Mucosa of descending colon (tissue), 3 donors: ENCODE results near the gene IFI27L2. TPM values are rescaled to one million over a fixed set of nuclear protein-coding genes. Genes with fewer than 3 reads are reported as not detected.

Experiments
- ATAC-seq: fragments of 200-7000 bp; cut with Tn5 transposase; one replicate; pipeline ENCODE4 v1.9.1; 2020; ENCODE audit warnings: mild to moderate bottlenecking, moderate library complexity
- DNase-seq, 3 donors: peaks; one replicate each; pipeline ENCODE4 v3.0.0-alpha.2; 2020
- H3K36me3 ChIP-seq: fragments of 200-600 bp; one replicate; pipeline ENCODE4 v1.8.0; 2021; ENCODE audit warnings: low read depth, mild to moderate bottlenecking
- H3K4me1 ChIP-seq: fragments of 200-600 bp; one replicate; pipeline ENCODE4 v1.8.0; 2021; ENCODE audit warnings: low read depth, mild to moderate bottlenecking
- H3K4me3 ChIP-seq: fragments of 200-600 bp; one replicate; pipeline ENCODE4 v1.8.0; 2021; ENCODE audit warnings: mild to moderate bottlenecking
- H3K9me3 ChIP-seq: fragments of 200-600 bp; one replicate; pipeline ENCODE4 v1.8.0; 2021; ENCODE audit warnings: mild to moderate bottlenecking
- CTCF ChIP-seq: fragments of 200-600 bp; IDR thresholded peaks from one replicate; pipeline ENCODE4 v1.8.0; 2022; ENCODE audit warnings: antibody characterized with exemption, mild to moderate bottlenecking
- intact Hi-C, 2 donors: fragments of 100-400 bp; cut with DNase I in 1 of 2; cut with micrococcal nuclease in 1 of 2; formaldehyde crosslinking; loops; one replicate each; pipeline versions ENCODE4 v1.11.0 to v1.11.1; 2022; cut with DNase I, micrococcal nuclease
- total RNA-seq, 3 donors: library from RNA; stranded (reverse); fragmentation: NEBNext Ultra II Directional in 2 of 3; extraction: Animal tissue kit (Norgen Biotek cat#: 25700) in 2 of 3; gene quantifications; one replicate each; pipeline versions ENCODE4 v1.2.1 to v1.2.4, GENCODE V29; 2021 to 2023
- donor health status: DM: no; HTN: no; CAD: no; lungs with moderate emphysema.
- donor health status: DM: no; HTN: no; CAD: no.
- donor health status: DM: no; HTN: yes; CAD: no.

Gene IFI27L2
- total RNA-seq, 3 donors from 2014 or later: 22.4 to 25.5 (median 24.3) TPM

- intact Hi-C loops: no loop called here
- TF ChIP-seq CTCF: no peak
- DNase-seq (no peak), ATAC-seq (no peak)
- Histone ChIP-seq H3K4me1 (peaks cover 8% of the 10 kb centered on the region), H3K36me3 (no peaks in the 10 kb centered on the region), H3K4me3 (no peak overlapping the region), H3K9me3 (no peaks in the 10 kb centered on the region)
These were observed 40.7 kb upstream of the IFI27L2 start for GRCh38 chr14:94170136-94170535.

- TF ChIP-seq CTCF: no peak
- intact Hi-C loops: no loop called here
- Histone ChIP-seq H3K36me3 (no peaks in the 10 kb centered on the region), H3K4me3 (no peak overlapping the region), H3K4me1 (no peaks in the 10 kb centered on the region), H3K9me3 (no peaks in the 10 kb centered on the region)
- no peak for DNase-seq
- ATAC-seq: no peak
These were observed 36.3 kb upstream of the IFI27L2 start for GRCh38 chr14:94165744-94166143.

GRCh38 chr14:94164685-94165431 lies 35.5 kb upstream of the IFI27L2 start:
- DNase-seq: no peak
- intact Hi-C loops: no loop called here
- no peak for TF ChIP-seq CTCF
- no peaks in the 10 kb centered on the region for H3K36me3 ChIP-seq
- no peak overlapping the region for H3K4me3 ChIP-seq
- no peaks in the 10 kb centered on the region for H3K4me1 ChIP-seq
- ATAC-seq: no peak
- no peaks in the 10 kb centered on the region for H3K9me3 ChIP-seq

GRCh38 chr14:94163796-94164195 lies 34.4 kb upstream of the IFI27L2 start:
- no peak for TF ChIP-seq CTCF
- intact Hi-C loops: no loop called here
- no peak for ATAC-seq
- H3K4me3 ChIP-seq: no peak overlapping the region
- H3K4me1 ChIP-seq: no peaks in the 10 kb centered on the region
- no peak for DNase-seq
- no peaks in the 10 kb centered on the region for H3K36me3 ChIP-seq
- no peaks in the 10 kb centered on the region for H3K9me3 ChIP-seq

- DNase-seq: no peak
These were observed 33.1 kb upstream of the IFI27L2 start for GRCh38 chr14:94162466-94162865.

More at GRCh38 chr14:94162466-94162865, 33.1 kb upstream of the IFI27L2 start:
- intact Hi-C loops: no loop called here
- Histone ChIP-seq H3K4me1 (no peaks in the 10 kb centered on the region), H3K36me3 (no peaks in the 10 kb centered on the region), H3K4me3 (no peak overlapping the region), H3K9me3 (no peaks in the 10 kb centered on the region)
- no peak for TF ChIP-seq CTCF
- no peak for ATAC-seq
